Mammary epithelial cell (primary cell): ENCODE measurements around the gene C19orf53.

Experiments used
- EZH2 ChIP-seq: IDR thresholded peaks from 2 replicates; pipeline ENCODE4 v1.6.1; 2012; ENCODE audit warnings: low read length, inconsistent platforms, borderline replicate concordance
- TF ChIP-seq, protein P1 (sequence below), 2 donors: IDR thresholded peaks in 1 of 2; conservative IDR thresholded peaks in 1 of 2; 2 replicates each; pipeline ENCODE4 v1.5.1; 2011 to 2012; ENCODE audit warnings: inconsistent platforms in 2 of 2, low read length in 2 of 2, mild to moderate bottlenecking in 2 of 2, control low read depth in 1 of 2, low read depth in 1 of 2; ENCODE audit not compliant: insufficient read depth in 1 of 2; ENCODE audit errors: extremely low read depth in 1 of 2

DNA sequence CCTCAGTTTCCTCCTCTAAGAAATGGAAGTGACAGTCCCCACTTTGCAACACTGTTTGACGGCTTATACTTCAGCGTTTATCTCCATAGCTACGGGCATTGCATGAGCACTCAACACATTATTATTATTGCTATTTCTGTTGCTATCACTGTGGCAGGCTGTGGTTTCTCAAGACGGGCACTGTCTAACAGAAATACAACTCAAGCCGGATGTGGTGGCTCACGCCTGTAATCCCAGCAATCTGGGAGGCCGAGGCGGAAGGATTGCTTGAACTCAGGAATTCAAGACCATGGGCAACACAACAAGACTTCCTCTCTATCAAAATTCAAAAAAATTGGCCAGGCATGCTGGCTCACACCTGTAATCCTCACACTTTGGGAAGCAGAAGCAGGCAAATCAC is 16.1 kb downstream of the C19orf53 start:
- TF ChIP-seq, protein P1, sequence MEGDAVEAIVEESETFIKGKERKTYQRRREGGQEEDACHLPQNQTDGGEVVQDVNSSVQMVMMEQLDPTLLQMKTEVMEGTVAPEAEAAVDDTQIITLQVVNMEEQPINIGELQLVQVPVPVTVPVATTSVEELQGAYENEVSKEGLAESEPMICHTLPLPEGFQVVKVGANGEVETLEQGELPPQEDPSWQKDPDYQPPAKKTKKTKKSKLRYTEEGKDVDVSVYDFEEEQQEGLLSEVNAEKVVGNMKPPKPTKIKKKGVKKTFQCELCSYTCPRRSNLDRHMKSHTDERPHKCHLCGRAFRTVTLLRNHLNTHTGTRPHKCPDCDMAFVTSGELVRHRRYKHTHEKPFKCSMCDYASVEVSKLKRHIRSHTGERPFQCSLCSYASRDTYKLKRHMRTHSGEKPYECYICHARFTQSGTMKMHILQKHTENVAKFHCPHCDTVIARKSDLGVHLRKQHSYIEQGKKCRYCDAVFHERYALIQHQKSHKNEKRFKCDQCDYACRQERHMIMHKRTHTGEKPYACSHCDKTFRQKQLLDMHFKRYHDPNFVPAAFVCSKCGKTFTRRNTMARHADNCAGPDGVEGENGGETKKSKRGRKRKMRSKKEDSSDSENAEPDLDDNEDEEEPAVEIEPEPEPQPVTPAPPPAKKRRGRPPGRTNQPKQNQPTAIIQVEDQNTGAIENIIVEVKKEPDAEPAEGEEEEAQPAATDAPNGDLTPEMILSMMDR (conservative IDR thresholded peaks at IDR 0.05 in 1 of 2, IDR thresholded peaks at IDR 0.05 in 1 of 2; ENCODE audit: extremely low read depth in 1 of 2, insufficient read depth in 1 of 2, low read depth in 1 of 2, low read length in 2 of 2) = no peak
- TF ChIP-seq EZH2 = no peak
